Liver (tissue), 9 donors: ENCODE measurements around the gene SETBP1. TPM values are rescaled to one million over a fixed set of nuclear protein-coding genes. Genes with fewer than 3 reads are reported as not detected.

Experiments used
- DNase-seq: peaks from one replicate; pipeline ENCODE4 v3.0.0-alpha.2; 2017; ENCODE audit warnings: low spot score
- H3K27ac ChIP-seq, 2 donors: one replicate each; pipeline ENCODE4 v1.7.0; 2013; ENCODE audit warnings: inconsistent platforms in 2 of 2, low read length in 2 of 2, control low read depth in 1 of 2, low read depth in 1 of 2, mild to moderate bottlenecking in 1 of 2
- H3K27me3 ChIP-seq, 4 donors: one replicate each; pipeline versions ENCODE4 v1.6.1 to v1.7.0; 2013; ENCODE audit warnings: low read length in 3 of 4, inconsistent platforms in 1 of 4, mild to moderate bottlenecking in 1 of 4, moderate library complexity in 1 of 4; ENCODE audit not compliant: control insufficient read depth in 4 of 4, insufficient read depth in 4 of 4
- H3K36me3 ChIP-seq, 4 donors: one replicate each; pipeline versions ENCODE4 v1.6.1 to v1.7.0; 2013; ENCODE audit warnings: low read length in 3 of 4, mild to moderate bottlenecking in 3 of 4, low read depth in 1 of 4, moderate library complexity in 1 of 4; ENCODE audit not compliant: control insufficient read depth in 4 of 4, insufficient read depth in 3 of 4
- H3K4me1 ChIP-seq, 4 donors: one replicate each; pipeline versions ENCODE4 v1.6.1 to v1.7.0; 2013; ENCODE audit warnings: low read length in 3 of 4, mild to moderate bottlenecking in 3 of 4, moderate library complexity in 1 of 4; ENCODE audit not compliant: control insufficient read depth in 4 of 4, insufficient read depth in 4 of 4
- H3K4me3 ChIP-seq, 3 donors: one replicate each; pipeline versions ENCODE4 v1.6.1 to v1.7.0; 2013; ENCODE audit warnings: low read length in 3 of 3, control low read depth in 1 of 3, low read depth in 1 of 3, mild to moderate bottlenecking in 1 of 3
- H3K9ac ChIP-seq, 2 donors: one replicate each; pipeline ENCODE4 v1.7.0; 2013; ENCODE audit warnings: low read length in 2 of 2, mild to moderate bottlenecking in 2 of 2, moderate library complexity in 2 of 2, control low read depth in 1 of 2, low read depth in 1 of 2
- H3K9me3 ChIP-seq, 4 donors: one replicate each; pipeline versions ENCODE4 v1.6.1 to v1.7.0; 2013; ENCODE audit warnings: low read length in 3 of 4; ENCODE audit not compliant: control insufficient read depth in 4 of 4
- EGR1 ChIP-seq, 2 donors: IDR thresholded peaks; 2 replicates each; pipeline ENCODE4 v1.6.1; 2016 to 2018; ENCODE audit warnings: antibody characterized with exemption in 2 of 2, low read depth in 2 of 2
- FOXA1 ChIP-seq: IDR thresholded peaks from 2 replicates; pipeline ENCODE4 v1.6.1; 2016; ENCODE audit warnings: antibody characterized with exemption
- FOXA2 ChIP-seq: IDR thresholded peaks from 2 replicates; pipeline ENCODE4 v1.6.1; 2016; ENCODE audit warnings: antibody characterized with exemption
- GABPA ChIP-seq, 2 donors: IDR thresholded peaks in 1 of 2; conservative IDR thresholded peaks in 1 of 2; 2 replicates each; pipeline ENCODE4 v1.6.1; 2016; ENCODE audit warnings: antibody characterized with exemption in 2 of 2, mild to moderate bottlenecking in 1 of 2, moderate library complexity in 1 of 2
- HNF4G ChIP-seq: IDR thresholded peaks from 2 replicates; pipeline ENCODE4 v1.6.1; 2016; ENCODE audit warnings: antibody characterized with exemption
- JUND ChIP-seq, 2 donors: IDR thresholded peaks; 2 replicates each; pipeline ENCODE4 v1.6.1; 2016; ENCODE audit warnings: antibody characterized with exemption in 2 of 2
- MAX ChIP-seq: IDR thresholded peaks from 2 replicates; pipeline ENCODE4 v1.6.1; 2016; ENCODE audit warnings: antibody characterized with exemption
- RAD21 ChIP-seq, 2 donors: IDR thresholded peaks; 2 replicates each; pipeline ENCODE4 v1.6.1; 2016; ENCODE audit warnings: antibody characterized with exemption in 2 of 2, mild to moderate bottlenecking in 2 of 2
- RXRA ChIP-seq, 2 donors: IDR thresholded peaks; 2 replicates each; pipeline ENCODE4 v1.6.1; 2017 to 2018; ENCODE audit warnings: antibody characterized with exemption in 2 of 2, mild to moderate bottlenecking in 1 of 2
- SP1 ChIP-seq: IDR thresholded peaks from 2 replicates; pipeline ENCODE4 v1.6.1; 2018; ENCODE audit warnings: antibody characterized with exemption, mild to moderate bottlenecking
- YY1 ChIP-seq: IDR thresholded peaks from 2 replicates; pipeline ENCODE4 v1.6.1; 2016; ENCODE audit warnings: antibody characterized with exemption, mild to moderate bottlenecking
- WGBS: extraction: QIAGEN DNeasy Blood & Tissue Kit; methylation state at CpG from one replicate; pipeline ENCODE4 v1.1.7; 2013; 5-methylcytosine and 5-hydroxymethylcytosine counted together
- polyA plus RNA-seq, 2 donors: library from polyadenylated mRNA; stranded (reverse) in 1 of 2; unstranded in 1 of 2; fragments of 200-250 nt in 1 of 2; fragments of >200 nt in 1 of 2; fragmentation: Nextera tagmentation in 1 of 2; extraction: Ambion mirVana in 1 of 2; gene quantifications; one replicate each; pipeline versions ENCODE4 v1.2.1 to v1.2.3, GENCODE V29; 2013 to 2015
- total RNA-seq, 2 donors: library from RNA; depleted of rRNA; stranded (reverse); fragments of >200 nt; gene quantifications; one replicate each; pipeline ENCODE4 v1.2.3, GENCODE V29; 2014
- TF ChIP-seq, protein P1 (sequence below): IDR thresholded peaks from 2 replicates; pipeline ENCODE4 v1.6.1; 2016; ENCODE audit warnings: antibody characterized with exemption, mild to moderate bottlenecking
- TF ChIP-seq, protein P2 (sequence below): IDR thresholded peaks from 2 replicates; pipeline ENCODE4 v1.6.1; 2016; ENCODE audit warnings: antibody characterized with exemption
- TF ChIP-seq, protein P3 (sequence below): IDR thresholded peaks from 2 replicates; pipeline ENCODE4 v1.6.1; 2016; ENCODE audit warnings: antibody characterized with exemption
- TF ChIP-seq, protein P4 (sequence below): fragments of 150-350 bp; IDR thresholded peaks from 2 replicates; pipeline ENCODE4 v1.5.1; 2017; ENCODE audit warnings: improper control_type of control experiment, low read depth, low read length; ENCODE audit not compliant: missing input control
- donor health status: healthy.
- donor health status: healthy.
- donor health status: healthy.
- donor health status: healthy.
- donor health status: healthy.

Gene SETBP1
- total and polyA plus RNA-seq, 4 donors, result 2.5 to 15.8 (median 4.7) TPM

GRCh38 chr18:44945888-44946401, 265.3 kb downstream of the SETBP1 start:
- H3K4me1 ChIP-seq, result peaks cover 3 to 20% (median 12%) of the 10 kb centered on the region in 4 donors
- peaks cover 4 to 9% (median 4%) of the 10 kb centered on the region in 4 donors for H3K36me3 ChIP-seq
- no peak for DNase-seq
- no peak overlapping the region for H3K27ac ChIP-seq
- H3K27me3 ChIP-seq, result no peaks in the 10 kb centered on the region
- TF ChIP-seq RXRA (IDR thresholded peaks at IDR 0.05) (no peak), FOXA2 (no peak), MAX (no peak), GABPA (IDR thresholded peaks at IDR 0.05 in 1 of 2, conservative IDR thresholded peaks at IDR 0.05 in 1 of 2) (no peak), RAD21 (IDR thresholded peaks at IDR 0.05) (no peak), SP1 (no peak), HNF4G (no peak), YY1 (no peak), EGR1 (IDR thresholded peaks at IDR 0.05; ENCODE audit: low read depth in 2 of 2) (no peak), JUND (IDR thresholded peaks at IDR 0.05) (no peak), FOXA1 (no peak)
- TF ChIP-seq, protein P1, sequence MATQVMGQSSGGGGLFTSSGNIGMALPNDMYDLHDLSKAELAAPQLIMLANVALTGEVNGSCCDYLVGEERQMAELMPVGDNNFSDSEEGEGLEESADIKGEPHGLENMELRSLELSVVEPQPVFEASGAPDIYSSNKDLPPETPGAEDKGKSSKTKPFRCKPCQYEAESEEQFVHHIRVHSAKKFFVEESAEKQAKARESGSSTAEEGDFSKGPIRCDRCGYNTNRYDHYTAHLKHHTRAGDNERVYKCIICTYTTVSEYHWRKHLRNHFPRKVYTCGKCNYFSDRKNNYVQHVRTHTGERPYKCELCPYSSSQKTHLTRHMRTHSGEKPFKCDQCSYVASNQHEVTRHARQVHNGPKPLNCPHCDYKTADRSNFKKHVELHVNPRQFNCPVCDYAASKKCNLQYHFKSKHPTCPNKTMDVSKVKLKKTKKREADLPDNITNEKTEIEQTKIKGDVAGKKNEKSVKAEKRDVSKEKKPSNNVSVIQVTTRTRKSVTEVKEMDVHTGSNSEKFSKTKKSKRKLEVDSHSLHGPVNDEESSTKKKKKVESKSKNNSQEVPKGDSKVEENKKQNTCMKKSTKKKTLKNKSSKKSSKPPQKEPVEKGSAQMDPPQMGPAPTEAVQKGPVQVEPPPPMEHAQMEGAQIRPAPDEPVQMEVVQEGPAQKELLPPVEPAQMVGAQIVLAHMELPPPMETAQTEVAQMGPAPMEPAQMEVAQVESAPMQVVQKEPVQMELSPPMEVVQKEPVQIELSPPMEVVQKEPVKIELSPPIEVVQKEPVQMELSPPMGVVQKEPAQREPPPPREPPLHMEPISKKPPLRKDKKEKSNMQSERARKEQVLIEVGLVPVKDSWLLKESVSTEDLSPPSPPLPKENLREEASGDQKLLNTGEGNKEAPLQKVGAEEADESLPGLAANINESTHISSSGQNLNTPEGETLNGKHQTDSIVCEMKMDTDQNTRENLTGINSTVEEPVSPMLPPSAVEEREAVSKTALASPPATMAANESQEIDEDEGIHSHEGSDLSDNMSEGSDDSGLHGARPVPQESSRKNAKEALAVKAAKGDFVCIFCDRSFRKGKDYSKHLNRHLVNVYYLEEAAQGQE, result no peak
- TF ChIP-seq, protein P2, sequence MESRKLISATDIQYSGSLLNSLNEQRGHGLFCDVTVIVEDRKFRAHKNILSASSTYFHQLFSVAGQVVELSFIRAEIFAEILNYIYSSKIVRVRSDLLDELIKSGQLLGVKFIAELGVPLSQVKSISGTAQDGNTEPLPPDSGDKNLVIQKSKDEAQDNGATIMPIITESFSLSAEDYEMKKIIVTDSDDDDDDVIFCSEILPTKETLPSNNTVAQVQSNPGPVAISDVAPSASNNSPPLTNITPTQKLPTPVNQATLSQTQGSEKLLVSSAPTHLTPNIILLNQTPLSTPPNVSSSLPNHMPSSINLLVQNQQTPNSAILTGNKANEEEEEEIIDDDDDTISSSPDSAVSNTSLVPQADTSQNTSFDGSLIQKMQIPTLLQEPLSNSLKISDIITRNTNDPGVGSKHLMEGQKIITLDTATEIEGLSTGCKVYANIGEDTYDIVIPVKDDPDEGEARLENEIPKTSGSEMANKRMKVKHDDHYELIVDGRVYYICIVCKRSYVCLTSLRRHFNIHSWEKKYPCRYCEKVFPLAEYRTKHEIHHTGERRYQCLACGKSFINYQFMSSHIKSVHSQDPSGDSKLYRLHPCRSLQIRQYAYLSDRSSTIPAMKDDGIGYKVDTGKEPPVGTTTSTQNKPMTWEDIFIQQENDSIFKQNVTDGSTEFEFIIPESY, result no peak
- TF ChIP-seq, protein P3, sequence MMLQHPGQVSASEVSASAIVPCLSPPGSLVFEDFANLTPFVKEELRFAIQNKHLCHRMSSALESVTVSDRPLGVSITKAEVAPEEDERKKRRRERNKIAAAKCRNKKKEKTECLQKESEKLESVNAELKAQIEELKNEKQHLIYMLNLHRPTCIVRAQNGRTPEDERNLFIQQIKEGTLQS, result no peak
- TF ChIP-seq, protein P4, sequence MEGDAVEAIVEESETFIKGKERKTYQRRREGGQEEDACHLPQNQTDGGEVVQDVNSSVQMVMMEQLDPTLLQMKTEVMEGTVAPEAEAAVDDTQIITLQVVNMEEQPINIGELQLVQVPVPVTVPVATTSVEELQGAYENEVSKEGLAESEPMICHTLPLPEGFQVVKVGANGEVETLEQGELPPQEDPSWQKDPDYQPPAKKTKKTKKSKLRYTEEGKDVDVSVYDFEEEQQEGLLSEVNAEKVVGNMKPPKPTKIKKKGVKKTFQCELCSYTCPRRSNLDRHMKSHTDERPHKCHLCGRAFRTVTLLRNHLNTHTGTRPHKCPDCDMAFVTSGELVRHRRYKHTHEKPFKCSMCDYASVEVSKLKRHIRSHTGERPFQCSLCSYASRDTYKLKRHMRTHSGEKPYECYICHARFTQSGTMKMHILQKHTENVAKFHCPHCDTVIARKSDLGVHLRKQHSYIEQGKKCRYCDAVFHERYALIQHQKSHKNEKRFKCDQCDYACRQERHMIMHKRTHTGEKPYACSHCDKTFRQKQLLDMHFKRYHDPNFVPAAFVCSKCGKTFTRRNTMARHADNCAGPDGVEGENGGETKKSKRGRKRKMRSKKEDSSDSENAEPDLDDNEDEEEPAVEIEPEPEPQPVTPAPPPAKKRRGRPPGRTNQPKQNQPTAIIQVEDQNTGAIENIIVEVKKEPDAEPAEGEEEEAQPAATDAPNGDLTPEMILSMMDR, result no peak
- no peak overlapping the region for H3K9ac ChIP-seq
- no peak overlapping the region for H3K4me3 ChIP-seq
- no peaks in the 10 kb centered on the region for H3K9me3 ChIP-seq
- WGBS, result 82% methylated on average over 4 of the region's 4 CpGs
